HG02588 (cell line): ENCODE results near the gene BICDL2.
A peak's percentile ranks its signal among the peaks of the same experiment; 100 is the strongest.

Source experiments
- ATAC-seq: cut with Tn5 transposase; IDR thresholded peaks from one replicate; pipeline ENCODE4 v1.9.1; 2021; ENCODE audit warnings: mild to moderate bottlenecking, moderate library complexity; ENCODE audit not compliant: unreplicated experiment

BICDL2 gene

GRCh38 chr16:3012828-3013420 is 23.8 kb downstream of the BICDL2 start, which contains the start of gene CLDN9:
Gene CLDN9 (plus strand): TSS chr16:3012923. CDS start chr16:3013363, 440 bp downstream.
- no peak for ATAC-seq

- no peak for ATAC-seq
Observed at GRCh38 chr16:3012246-3012645, 24.5 kb downstream of the BICDL2 start.

- no peak for ATAC-seq
Observed at GRCh38 chr16:3010510-3010909, 26.2 kb downstream of the BICDL2 start.

GRCh38 chr16:3009568-3010390 is 27.0 kb downstream of the BICDL2 start:
- no peak for ATAC-seq

GRCh38 chr16:3008690-3009037 is 28.1 kb downstream of the BICDL2 start:
- ATAC-seq, result no peak

GRCh38 chr16:3007957-3008689 is 28.6 kb downstream of the BICDL2 start:
- no peak for ATAC-seq

GRCh38 chr16:3007059-3007956 is 29.4 kb downstream of the BICDL2 start:
- no peak for ATAC-seq

GRCh38 chr16:3004781-3005284 is 31.9 kb downstream of the BICDL2 start:
- ATAC-seq, result peak; percentile 1

GRCh38 chr16:3004319-3004718 is 32.4 kb downstream of the BICDL2 start:
- ATAC-seq, result peak; percentile 22

GRCh38 chr16:3003582-3004270 is 33.0 kb downstream of the BICDL2 start:
- peak; percentile 90 for ATAC-seq

- no peak for ATAC-seq
Observed at GRCh38 chr16:3001316-3001715, 35.4 kb downstream of the BICDL2 start.

GRCh38 chr16:3000540-3000939 is 36.2 kb downstream of the BICDL2 start:
- no peak for ATAC-seq

- no peak for ATAC-seq
Observed at GRCh38 chr16:2999929-3000328, 36.8 kb downstream of the BICDL2 start.

GRCh38 chr16:2996298-2996697 is 40.4 kb downstream of the BICDL2 start:
- no peak for ATAC-seq

- no peak for ATAC-seq
Observed at GRCh38 chr16:2992383-2993081, 44.2 kb downstream of the BICDL2 start.

GRCh38 chr16:2991566-2992261 is 45.0 kb downstream of the BICDL2 start:
- no peak for ATAC-seq

GRCh38 chr16:2990891-2991290 is 45.9 kb downstream of the BICDL2 start:
- ATAC-seq, result no peak

GRCh38 chr16:2988590-2989099 is 48.1 kb downstream of the BICDL2 start:
- ATAC-seq, result no peak

GRCh38 chr16:2987833-2988232 is 48.9 kb downstream of the BICDL2 start:
- no peak for ATAC-seq
